AG04450 (cell line): Measurements from ENCODE around the gene EIF4G3. TPM values are rescaled to one million over a fixed set of nuclear protein-coding genes. Genes with fewer than 3 reads are reported as not detected.

Experiments used
- CTCF ChIA-PET: fragments of 300-600, 350-600 bp; formaldehyde crosslinking; extraction: SDS; loops from one replicate; lab custom pipeline; 2022; ENCODE audit warnings: antibody characterized with exemption, inconsistent platforms; lab: Charles Lee
- POLR2A ChIA-PET: fragments of 350-600 bp; formaldehyde crosslinking; extraction: SDS; loops from one replicate; lab custom pipeline; 2021; ENCODE audit warnings: antibody characterized with exemption, inconsistent platforms; lab: Yijun Ruan, JAX
- DNase-seq: peaks from one replicate; pipeline ENCODE4 v3.0.0-alpha.2; 2011; ENCODE audit warnings: low read depth, low spot score
- H3K27ac ChIP-seq: one replicate; pipeline ENCODE4 v1.5.1; 2012; ENCODE audit warnings: low read depth, low read length, control low read depth
- H3K27me3 ChIP-seq: one replicate; pipeline ENCODE4 v1.6.0; 2012; ENCODE audit warnings: low read length; ENCODE audit not compliant: control insufficient read depth, insufficient read depth
- H3K4me3 ChIP-seq: 2 replicates; pipeline ENCODE4 v1.5.1; 2011; ENCODE audit warnings: mild to moderate bottlenecking, low read depth, low read length, control low read depth
- H3K9me3 ChIP-seq: 2 replicates; pipeline ENCODE4 v1.5.1; 2012; ENCODE audit warnings: low read length; ENCODE audit not compliant: control insufficient read depth, insufficient read depth
- CTCF ChIP-seq: IDR thresholded peaks from 2 replicates; pipeline ENCODE4 v1.5.1; 2011; ENCODE audit warnings: low read depth, low read length, control low read depth, inconsistent platforms
- polyA plus RNA-seq: library from polyadenylated mRNA; depleted of rRNA; stranded (reverse); fragments of >200 nt; gene quantifications from 2 replicates; pipeline ENCODE4 v1.2.3, GENCODE V29; 2011

Gene EIF4G3
- polyA plus RNA-seq, 1 experiment: 74.9 TPM

DNA sequence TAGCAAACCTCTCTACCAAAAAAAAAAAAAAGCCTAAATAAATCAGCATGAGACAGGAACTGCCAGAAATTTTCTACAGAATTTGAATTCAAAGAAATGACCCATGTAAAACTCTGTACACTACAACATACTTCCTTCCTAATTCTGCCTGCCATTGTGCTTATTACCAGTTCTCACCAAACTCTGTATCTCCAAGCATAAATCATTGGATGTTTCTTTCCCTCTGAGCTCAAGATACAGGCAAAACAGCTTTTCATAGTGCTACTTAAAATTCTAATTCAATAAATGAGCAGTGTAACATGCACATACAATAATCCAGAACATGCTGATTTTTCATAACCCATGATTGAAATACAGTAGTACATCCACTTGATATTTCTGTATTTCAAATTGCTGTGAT is 87.0 kb downstream of the EIF4G3 start:
- TF ChIP-seq CTCF: no peak
- POLR2A ChIA-PET: no interaction called here
- no peak for DNase-seq

GRCh38 chr1:21089299-21089698 is 87.4 kb downstream of the EIF4G3 start:
- no peak for TF ChIP-seq CTCF
- no peak overlapping the region for H3K27ac ChIP-seq
- ChIA-PET CTCF (interaction anchor here (0.6 kb wide), 1 partner anchor 29 kb away, joined by 3 read pairs; no protein-coding TSS in a partner anchor), POLR2A (no interaction called here)
- no peaks in the 10 kb centered on the region for H3K9me3 ChIP-seq
- H3K4me3 ChIP-seq: no peak overlapping the region
- H3K27me3 ChIP-seq: no peaks in the 10 kb centered on the region
- no peak for DNase-seq

More for the DNA sequence above, 87.0 kb downstream of the EIF4G3 start:
- Histone ChIP-seq H3K27me3 (no peaks in the 10 kb centered on the region), H3K27ac (no peak overlapping the region), H3K9me3 (no peaks in the 10 kb centered on the region), H3K4me3 (no peak overlapping the region)
- CTCF ChIA-PET: interaction anchor here (0.6 to 2.5 kb wide), 3 partner anchors 29 to 392 kb away, joined by 3 to 5 read pairs (median 4); no protein-coding TSS in a partner anchor

- H3K4me3 ChIP-seq: no peak overlapping the region
- CTCF ChIA-PET: no interaction called here
- DNase-seq: no peak
- H3K9me3 ChIP-seq: no peaks in the 10 kb centered on the region
- no peak for TF ChIP-seq CTCF
- no peak overlapping the region for H3K27ac ChIP-seq
- POLR2A ChIA-PET: no interaction called here
- H3K27me3 ChIP-seq: no peaks in the 10 kb centered on the region
Observed at GRCh38 chr1:21084111-21084810, 92.4 kb downstream of the EIF4G3 start.

- Histone ChIP-seq H3K27ac (no peak overlapping the region), H3K27me3 (no peaks in the 10 kb centered on the region), H3K9me3 (no peaks in the 10 kb centered on the region), H3K4me3 (no peak overlapping the region)
- DNase-seq: no peak
- ChIA-PET POLR2A (interaction anchor here (1.1 kb wide), 1 partner anchor 60 kb away, joined by 3 read pairs; no protein-coding TSS in a partner anchor), CTCF (no interaction called here)
- TF ChIP-seq CTCF: no peak
Observed at GRCh38 chr1:21082073-21082472, 94.6 kb downstream of the EIF4G3 start.

- no peaks in the 10 kb centered on the region for H3K27me3 ChIP-seq
- H3K27ac ChIP-seq: no peak overlapping the region
- ChIA-PET POLR2A (no interaction called here), CTCF (no interaction called here)
- no peak for DNase-seq
- H3K4me3 ChIP-seq: no peak overlapping the region
- no peaks in the 10 kb centered on the region for H3K9me3 ChIP-seq
- no peak for TF ChIP-seq CTCF
Observed at GRCh38 chr1:21077085-21077484, 99.6 kb downstream of the EIF4G3 start.
